Tibial nerve (tissue), 4 donors: ENCODE data around the gene ART4.

ENCODE experiments used
- EP300 ChIP-seq, 2 donors: sonication (generic); formaldehyde crosslinking; IDR thresholded peaks; one replicate each; pipeline ENCODE4 v1.6.1; 2017; ENCODE audit warnings: antibody characterized with exemption in 2 of 2, mild to moderate bottlenecking in 1 of 2
- POLR2A ChIP-seq, 2 donors: fragments of 450-650 bp; IDR thresholded peaks; one replicate each; pipeline ENCODE4 v1.6.1; 2017; ENCODE audit warnings: antibody characterized with exemption in 2 of 2, mild to moderate bottlenecking in 2 of 2, moderate library complexity in 2 of 2
- TF ChIP-seq, protein P1 (sequence below), 5 experiments: fragments of 200-600 bp in 3 of 5; fragments of 450-650 bp in 2 of 5; sonication (generic) in 3 of 5; IDR thresholded peaks; one replicate each; pipeline ENCODE4 v1.5.1; 2016 to 2019; ENCODE audit warnings: antibody characterized with exemption in 5 of 5, mild to moderate bottlenecking in 3 of 5, moderate library complexity in 2 of 5

DNA sequence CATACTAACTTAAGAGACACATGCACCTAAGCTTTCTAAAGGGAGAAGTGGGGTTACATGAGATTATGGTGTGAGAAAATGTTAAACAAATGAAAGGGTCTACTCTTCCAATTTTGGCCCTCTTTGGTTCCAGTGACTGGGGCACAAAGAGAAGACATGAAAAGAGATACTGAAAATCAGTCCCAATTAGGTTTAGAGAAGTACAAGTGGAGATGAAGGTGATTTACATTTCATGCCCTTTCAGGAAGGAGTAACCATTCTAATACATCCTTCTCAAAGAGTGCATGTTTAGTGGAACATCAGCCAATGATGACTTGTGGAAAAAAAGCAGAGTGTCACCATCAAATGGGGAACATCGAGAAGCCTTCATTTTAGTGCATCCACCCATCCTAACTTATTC is 27.9 kb upstream of the ART4 start:
- TF ChIP-seq, protein P1, sequence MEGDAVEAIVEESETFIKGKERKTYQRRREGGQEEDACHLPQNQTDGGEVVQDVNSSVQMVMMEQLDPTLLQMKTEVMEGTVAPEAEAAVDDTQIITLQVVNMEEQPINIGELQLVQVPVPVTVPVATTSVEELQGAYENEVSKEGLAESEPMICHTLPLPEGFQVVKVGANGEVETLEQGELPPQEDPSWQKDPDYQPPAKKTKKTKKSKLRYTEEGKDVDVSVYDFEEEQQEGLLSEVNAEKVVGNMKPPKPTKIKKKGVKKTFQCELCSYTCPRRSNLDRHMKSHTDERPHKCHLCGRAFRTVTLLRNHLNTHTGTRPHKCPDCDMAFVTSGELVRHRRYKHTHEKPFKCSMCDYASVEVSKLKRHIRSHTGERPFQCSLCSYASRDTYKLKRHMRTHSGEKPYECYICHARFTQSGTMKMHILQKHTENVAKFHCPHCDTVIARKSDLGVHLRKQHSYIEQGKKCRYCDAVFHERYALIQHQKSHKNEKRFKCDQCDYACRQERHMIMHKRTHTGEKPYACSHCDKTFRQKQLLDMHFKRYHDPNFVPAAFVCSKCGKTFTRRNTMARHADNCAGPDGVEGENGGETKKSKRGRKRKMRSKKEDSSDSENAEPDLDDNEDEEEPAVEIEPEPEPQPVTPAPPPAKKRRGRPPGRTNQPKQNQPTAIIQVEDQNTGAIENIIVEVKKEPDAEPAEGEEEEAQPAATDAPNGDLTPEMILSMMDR (IDR thresholded peaks at IDR 0.05), result no peak
- TF ChIP-seq EP300 (IDR thresholded peaks at IDR 0.05) (no peak), POLR2A (IDR thresholded peaks at IDR 0.05) (no peak)
